CD4-positive, alpha-beta T cell treated with Interleukin-10 for 1 hour (primary cell): ENCODE results near the gene TBCE.
"Not testable (repeated sequence)": the region's sequence is repeated elsewhere in the genome, so short reads cannot be mapped to it uniquely, and the experiment has no call there.

Experiments
- DNase-seq: peaks from one replicate; pipeline ENCODE4 v3.0.0-alpha.2; 2020

TBCE gene

GRCh38 chr1:235351898-235352297, 15.3 kb upstream of the TBCE start:
- DNase-seq: no peak

DNA sequence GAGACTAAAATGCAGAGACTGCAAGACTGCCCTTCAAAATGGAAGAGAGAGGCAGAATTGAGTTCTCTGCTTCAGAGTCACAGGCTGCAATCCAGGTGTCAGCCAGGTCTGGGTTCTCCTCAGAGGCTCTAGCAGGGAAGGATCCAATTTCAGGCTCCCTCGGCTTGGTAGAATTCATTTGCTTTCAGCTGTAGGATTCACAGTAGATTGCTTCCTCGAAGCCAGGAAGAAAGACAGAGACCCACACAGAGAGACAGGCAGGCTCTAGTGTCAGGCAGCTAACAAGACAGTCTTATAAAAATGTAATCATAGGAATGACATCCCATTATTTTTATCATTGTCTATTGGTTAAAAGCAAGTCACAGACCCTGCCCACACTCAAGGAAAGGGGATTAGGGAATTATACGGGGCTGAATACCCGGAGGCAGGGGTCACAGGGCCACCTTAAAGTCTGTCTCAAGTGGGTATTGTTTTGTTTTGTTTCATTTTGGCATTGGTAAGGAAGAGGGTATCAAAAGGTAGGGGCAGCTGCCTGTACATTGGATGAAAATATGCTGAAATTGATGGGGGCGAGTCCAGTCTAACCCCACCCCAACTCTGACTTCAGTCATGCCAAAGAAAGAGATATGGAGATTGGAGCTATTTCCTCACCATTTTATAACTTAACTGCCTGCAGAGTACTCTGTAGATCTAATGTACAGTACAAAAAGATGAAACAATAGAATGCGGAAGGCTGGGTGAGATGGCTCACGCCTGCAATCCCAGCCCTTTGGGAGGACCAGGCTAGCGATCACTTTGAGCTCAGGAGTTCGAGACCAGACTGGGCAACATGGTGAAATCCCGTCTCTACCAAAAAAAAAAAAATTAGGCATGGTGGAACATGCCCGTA, 9.5 kb upstream of the TBCE start:
- DNase-seq: no peak

GRCh38 chr1:235358899-235359298, 8.3 kb upstream of the TBCE start:
- no peak for DNase-seq

- DNase-seq: not testable (repeated sequence)
These were observed 3.0 kb upstream of the TBCE start for GRCh38 chr1:235364189-235364588.

DNA sequence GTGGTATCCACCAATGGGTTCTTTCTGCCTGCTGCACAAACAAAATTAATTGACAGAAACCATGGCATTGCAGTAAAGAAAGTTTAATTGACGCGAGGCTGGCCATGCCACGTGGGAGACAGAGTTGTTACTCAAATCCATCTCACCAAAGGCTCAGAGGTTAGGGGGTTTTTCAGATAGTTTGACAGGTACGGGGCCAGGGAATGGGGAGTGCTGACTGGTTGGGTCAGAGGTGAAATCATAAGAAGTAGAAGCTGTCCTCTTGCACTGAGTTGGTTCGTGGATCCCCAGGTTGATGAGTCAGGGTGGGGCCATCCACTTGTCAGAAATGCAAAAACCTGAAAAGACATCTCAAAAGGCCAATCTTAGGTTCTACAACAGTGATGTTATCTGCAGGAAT, 941 bp upstream of the TBCE start:
- DNase-seq: no peak

DNA sequence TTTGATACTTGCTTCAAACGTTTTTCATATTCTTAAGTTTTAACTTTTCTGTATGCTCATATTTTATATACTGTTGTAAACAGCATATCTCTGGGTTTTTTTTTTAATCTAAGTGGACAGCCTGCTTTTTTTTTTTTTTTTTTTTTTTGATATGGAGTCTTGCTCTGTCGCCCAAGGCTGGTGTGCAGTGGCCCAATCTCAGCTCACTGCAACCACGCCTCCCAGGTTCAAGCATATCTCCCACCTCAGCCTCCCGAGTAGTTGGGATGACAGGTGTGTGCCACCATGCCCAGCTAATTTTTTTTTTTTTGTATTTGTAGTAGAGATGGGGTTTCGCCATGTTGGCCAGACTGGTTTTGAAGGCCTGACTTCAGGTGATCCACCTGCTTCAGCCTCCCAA, 1.2 kb downstream of the TBCE start:
- no peak for DNase-seq

DNA sequence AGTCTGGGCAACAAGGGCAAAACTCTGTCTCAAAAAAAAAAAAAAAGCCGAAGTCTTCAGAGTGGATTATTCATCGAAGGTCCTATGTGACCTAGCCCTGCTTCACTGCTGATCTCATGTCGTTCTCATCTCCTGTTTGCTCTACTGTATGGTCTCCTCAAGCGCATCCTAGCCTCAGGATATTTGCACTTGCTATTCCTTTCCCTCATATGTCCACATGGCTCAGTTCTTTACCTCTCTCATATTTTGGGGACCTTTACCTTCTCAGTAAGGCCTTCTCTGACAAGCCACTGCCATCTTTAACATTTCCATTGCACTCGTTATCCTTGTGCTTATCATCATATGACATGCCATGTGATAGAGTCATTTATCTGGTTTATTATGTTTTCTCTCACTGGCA, 2.6 kb downstream of the TBCE start:
- no peak for DNase-seq

DNA sequence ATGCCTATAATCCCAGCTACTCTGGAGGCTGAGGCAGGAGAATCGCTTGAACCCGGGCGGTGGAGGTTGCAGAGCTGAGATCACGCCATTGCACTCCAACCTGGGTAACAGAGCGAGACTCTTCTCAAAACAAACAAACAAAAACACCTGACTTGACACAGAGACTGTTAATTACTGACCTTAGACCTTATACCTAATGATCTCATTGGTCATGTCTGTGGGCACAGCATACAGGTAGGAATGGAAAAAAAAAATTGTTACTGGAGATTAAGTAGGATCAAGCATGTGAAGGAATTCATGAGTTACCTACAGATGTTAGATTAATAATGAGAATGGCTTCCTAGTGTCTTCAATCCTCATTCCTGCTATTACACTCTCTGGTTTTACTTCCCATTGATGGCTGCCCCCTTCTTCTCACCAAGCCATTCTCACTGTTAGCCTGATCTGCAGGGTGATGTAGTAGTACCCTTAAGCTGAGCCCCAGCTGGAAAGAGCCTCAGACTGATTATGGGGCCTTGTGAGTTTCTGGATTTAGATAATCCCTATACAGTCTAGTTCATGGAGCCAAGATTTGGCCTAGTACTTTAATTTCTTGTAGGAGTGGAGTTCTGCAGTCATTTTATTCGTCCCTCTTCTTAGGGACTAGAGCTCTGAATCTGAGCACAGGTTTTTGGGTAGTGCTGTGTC, 8.8 kb downstream of the TBCE start:
- DNase-seq: no peak

GRCh38 chr1:235378134-235378735, 11.0 kb downstream of the TBCE start:
- DNase-seq: not testable (repeated sequence)

- DNase-seq: not testable (repeated sequence)
These were observed 14.9 kb downstream of the TBCE start for GRCh38 chr1:235381955-235382739.

GRCh38 chr1:235385633-235386032, 18.4 kb downstream of the TBCE start:
- DNase-seq: not testable (repeated sequence)

GRCh38 chr1:235391874-235392273, 24.6 kb downstream of the TBCE start:
- DNase-seq: no peak

DNA sequence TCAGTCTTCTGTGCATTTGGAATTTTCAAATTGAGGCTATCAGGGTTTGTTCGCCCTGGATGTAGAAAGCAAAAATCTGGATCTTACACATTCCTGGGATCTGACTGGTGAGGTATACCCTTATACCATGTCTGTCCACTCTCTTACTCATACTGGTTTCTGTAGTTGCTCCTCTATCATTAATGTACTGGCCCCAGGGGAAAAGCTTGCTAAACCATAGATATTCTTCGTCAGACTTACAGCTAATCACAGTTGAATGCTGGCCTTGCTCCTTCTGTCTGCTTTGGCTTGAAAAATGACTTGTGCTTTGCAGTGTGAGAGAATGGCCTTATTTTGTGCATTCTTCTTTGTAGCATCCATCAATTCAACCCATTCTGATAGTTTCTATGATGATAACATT, 30.5 kb downstream of the TBCE start:
- DNase-seq: no peak

- DNase-seq: no peak
These were observed 32.4 kb downstream of the TBCE start for GRCh38 chr1:235399661-235400060.

DNA sequence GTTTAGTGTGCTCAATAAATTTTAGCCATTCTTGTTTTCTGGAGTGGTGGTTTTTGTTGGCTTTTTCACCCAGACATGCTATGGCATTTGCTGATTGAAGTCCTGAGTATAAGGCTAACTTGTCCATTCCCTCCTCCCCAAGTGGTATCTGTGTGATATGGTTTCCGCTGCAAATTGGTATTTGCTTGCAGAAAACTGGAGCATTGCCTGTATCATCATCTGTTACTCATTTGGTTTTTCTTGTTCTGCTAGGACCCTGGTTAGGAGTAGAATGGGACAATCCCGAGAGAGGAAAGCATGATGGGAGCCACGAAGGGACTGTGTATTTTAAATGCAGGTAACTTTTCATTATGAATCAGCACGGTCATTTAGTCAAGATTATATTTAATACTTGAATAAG, 34.0 kb downstream of the TBCE start:
- no peak for DNase-seq

DNA sequence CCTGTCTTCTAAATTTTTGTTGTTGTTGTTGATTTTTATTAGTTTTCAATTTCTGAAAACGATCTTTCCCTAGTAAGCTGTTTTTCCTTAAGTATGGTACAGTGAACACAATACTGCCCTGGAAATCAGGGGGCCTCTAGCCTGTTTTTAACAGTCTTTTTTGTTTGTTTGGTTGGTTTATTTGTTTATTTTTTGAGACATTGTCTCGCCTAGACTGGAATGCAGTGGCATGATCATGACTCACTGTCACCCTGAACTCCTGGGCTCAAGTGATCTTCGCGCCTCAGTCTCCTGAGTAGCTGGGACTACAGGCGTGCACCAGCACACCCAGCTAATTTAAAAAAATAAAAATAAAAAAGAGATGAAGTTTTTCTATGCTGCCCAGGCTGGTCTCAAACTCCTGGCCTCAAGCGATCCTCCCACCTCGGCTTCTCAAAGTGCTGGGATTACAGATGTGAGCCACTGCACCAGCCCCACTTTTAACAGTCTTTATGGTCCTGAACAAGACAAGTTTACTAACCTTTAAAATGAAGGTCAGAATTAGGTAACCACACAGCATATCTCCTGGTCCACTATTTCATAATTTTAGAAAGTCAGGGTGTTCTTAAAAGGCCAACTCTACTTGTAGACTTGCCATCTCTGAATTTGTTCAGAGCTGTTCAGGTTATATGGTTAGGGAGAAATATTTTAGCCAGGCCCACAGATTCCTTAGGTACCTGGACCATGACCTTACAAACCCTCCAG, 35.4 kb downstream of the TBCE start:
- DNase-seq: no peak

DNA sequence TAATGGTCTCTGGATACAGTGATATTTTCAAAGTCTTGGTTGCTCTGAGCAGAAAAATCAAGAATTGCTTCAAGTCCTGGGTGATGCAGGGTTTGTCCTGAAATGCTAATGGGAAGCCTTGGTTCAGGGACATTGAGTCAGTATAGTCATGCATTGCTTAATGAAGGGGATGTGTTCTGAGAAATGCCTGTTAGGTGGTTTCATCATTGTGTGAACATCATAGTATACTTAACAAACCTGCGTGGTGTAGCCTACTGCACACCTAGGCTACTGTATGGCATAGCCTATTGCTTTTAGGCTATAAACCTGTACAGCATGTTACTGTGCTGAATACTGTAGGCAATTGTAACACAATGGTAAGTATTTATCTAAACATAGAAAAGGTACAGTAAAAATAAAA, 36.4 kb downstream of the TBCE start:
- DNase-seq: no peak

DNA sequence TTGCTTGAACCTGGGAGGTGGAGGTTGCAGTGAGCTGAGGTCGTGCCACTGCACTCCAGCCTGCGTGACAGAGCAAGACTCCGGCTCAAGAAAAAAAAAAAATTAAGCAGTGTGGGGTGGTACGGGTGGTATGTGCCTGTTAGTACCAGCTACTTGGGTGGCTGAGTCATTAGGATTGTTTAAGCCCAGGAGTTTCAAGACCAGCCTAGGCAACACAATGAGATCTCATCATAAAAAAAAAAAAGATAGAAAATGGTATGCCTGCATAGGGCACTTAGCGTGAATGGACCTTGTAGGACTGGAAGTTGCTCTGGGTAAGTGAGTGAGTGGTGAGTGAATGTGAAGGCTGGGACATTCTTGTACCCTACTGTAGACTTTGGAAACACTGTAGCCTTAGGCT, 37.0 kb downstream of the TBCE start:
- DNase-seq: no peak

GRCh38 chr1:235407419-235407818, 40.2 kb downstream of the TBCE start:
- DNase-seq: no peak

DNA sequence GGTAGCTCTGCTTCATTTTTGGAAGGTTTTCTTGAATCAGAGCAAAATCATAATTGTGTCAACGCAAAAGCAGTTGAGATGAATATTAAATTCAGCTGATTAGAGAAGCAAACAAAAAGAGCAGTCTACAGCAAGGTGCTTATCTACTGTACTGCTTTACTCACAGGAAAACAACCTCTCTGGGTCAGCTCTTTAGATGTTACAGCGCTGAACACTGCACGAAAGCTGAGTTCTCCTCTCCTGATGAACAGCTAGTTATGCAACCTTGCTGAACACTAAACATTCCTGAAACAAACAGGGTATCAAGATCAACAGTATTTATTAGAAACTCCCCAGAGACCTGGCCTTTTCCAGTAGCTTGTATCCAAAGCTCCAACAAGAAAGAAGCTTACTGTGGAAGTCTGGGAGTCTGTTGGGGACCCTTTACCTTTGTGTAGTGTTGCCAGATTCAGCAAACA, 41.3 kb downstream of the TBCE start:
- DNase-seq: no peak

DNA sequence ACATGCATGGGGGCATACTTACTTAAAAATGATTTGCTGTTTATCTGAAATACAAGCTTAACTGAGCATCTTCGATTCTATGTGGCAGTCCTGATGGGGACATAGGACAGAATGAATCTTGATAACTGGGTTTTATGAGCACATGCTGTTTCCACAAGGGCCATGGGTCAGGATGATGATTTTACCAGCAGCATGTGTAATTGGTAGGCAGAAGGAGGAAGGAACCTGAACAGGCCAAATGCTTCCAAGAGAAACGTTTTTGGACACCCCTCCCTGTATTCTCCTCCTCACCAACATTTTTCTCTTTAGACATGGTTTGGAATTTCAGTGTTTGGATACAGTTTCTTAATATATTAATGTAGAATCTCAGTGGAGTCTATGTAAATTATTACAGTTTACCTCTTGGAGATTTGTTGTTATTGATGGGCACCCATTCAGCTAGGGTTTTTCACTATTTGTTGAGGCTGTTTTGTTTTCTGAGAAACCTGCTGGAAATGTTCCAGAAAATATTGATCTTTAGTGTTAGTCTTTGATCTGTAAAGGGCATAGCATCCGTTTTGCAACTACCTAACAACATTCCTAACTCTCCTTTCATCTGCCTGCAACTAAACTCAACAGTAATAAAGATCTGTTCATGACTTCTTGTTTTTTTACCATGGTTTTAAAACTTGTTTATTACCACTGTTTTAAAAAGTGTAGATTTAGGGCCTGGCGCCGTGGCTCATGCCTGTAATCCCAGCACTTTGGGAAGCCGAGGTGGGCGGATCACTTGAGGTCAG, 42.0 kb downstream of the TBCE start:
- DNase-seq: no peak
